Transverse colon (tissue), 3 donors: ENCODE results near the gene LMO2.

ENCODE experiments used
- CTCF ChIP-seq, 5 experiments: fragments of 200-600 bp in 3 of 5; fragments of 450-650 bp in 2 of 5; sonication (generic) in 3 of 5; IDR thresholded peaks; 1 replicate in 2 of 5; 2 replicates in 3 of 5; pipeline ENCODE4 v1.5.1; 2016 to 2017; ENCODE audit warnings: antibody characterized with exemption in 5 of 5, inconsistent platforms in 3 of 5, mild to moderate bottlenecking in 2 of 5, moderate library complexity in 1 of 5
- EP300 ChIP-seq: sonication (generic); formaldehyde crosslinking; IDR thresholded peaks from one replicate; pipeline ENCODE4 v1.6.1; 2017; ENCODE audit warnings: antibody characterized with exemption, low read depth
- POLR2A ChIP-seq: fragments of 450-650 bp; IDR thresholded peaks from one replicate; pipeline ENCODE4 v1.6.1; 2016; ENCODE audit warnings: antibody characterized with exemption, mild to moderate bottlenecking, moderate library complexity

GRCh38 chr11:33928564-33928963 is 36.7 kb upstream of the LMO2 start:
- TF ChIP-seq CTCF (IDR thresholded peaks at IDR 0.05) (no peak), EP300 (no peak), POLR2A (no peak)
